ENCODE results near the gene USP24.

The USP24 gene

DNA sequence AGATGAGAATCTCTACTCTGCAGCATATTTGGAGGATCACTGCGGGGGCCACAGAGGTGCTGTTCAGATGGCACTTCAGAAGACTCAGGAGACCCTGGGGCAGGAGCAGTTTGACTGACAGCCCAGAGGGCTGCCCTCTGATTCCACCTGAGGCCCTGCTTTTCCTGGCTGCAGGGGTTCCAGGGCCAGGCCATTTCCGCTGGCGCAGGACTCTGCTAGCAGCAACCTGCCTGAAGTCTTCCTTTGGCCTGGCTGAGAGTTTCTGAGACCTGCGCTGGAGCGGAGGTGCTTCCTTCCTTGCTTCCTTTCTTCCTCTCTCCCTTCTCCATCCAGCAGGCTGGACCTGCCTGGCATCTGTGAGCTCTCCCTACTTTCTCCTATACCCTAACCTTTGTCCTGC is 164.0 kb downstream of the USP24 start:
- DNase-seq: no peak

DNA sequence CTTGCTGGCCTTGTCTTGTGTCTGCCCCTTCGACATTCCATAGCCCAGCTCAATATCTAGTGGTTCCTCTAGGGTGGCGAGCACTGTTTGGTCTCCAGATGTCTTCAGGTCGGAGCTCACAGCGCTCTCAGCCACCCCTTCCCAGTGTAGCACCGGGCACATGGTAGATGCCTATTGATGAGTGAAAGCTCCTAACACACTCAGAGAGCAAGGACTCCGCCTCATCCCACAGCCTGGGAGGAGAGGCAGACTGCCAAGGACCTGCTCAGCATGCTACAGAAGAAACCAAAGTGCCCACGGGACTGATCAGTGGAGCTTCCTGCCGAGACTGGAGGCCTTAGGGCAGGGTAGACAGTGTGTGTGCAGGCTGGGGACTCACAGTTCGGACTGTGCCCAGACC is 164.9 kb downstream of the USP24 start:
- no peak for DNase-seq

DNA sequence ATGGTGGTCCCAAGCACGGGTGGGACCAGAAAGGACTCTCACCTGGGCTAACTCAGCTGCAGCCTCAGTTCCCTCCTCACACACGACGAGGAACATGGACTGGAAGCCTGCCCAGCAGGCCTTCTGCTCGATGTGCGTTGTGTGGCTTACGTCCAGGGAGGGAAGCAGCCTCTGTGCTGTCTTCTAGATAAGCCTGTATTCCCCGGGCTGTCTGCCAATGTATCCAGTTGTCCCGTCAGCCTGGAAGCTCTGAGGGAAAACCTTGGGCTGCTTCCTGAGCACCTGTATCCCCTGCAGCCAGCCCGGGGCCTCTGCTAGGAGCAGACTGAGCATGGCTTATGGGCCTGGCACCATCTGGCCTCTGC is 165.3 kb downstream of the USP24 start:
- DNase-seq: no peak

DNA sequence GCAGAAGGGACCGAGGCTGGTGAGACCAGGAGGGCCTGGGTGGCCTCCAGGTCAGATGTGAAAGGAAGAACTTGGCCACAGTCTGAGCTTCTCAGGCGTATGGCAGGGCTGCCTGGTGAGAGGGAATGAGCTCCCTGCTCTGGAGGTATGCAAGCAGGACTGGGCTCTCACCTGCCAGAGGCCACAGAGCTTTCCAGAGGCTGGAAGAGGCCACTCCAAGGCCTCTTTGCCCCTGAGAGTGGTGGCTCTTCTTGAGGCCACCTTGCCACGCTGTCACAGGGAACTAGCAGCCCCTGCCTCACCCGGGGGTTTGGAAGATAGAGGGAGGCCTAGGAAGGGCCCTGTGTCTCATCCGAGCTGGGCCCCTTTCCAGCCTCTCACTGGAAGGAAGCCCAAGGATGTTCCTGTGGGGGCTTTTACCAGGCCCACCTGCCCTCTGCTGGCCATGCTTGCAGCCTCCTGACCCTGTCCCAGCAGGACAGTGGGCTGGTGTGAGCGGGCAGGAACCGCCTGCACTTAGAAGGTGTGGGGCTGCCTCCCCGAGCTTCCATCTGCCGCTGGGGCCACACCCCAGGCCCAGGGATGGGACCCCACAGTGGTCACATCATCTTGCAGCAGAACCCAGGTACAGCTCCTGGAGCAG is 165.8 kb downstream of the USP24 start:
- no peak for DNase-seq

DNA sequence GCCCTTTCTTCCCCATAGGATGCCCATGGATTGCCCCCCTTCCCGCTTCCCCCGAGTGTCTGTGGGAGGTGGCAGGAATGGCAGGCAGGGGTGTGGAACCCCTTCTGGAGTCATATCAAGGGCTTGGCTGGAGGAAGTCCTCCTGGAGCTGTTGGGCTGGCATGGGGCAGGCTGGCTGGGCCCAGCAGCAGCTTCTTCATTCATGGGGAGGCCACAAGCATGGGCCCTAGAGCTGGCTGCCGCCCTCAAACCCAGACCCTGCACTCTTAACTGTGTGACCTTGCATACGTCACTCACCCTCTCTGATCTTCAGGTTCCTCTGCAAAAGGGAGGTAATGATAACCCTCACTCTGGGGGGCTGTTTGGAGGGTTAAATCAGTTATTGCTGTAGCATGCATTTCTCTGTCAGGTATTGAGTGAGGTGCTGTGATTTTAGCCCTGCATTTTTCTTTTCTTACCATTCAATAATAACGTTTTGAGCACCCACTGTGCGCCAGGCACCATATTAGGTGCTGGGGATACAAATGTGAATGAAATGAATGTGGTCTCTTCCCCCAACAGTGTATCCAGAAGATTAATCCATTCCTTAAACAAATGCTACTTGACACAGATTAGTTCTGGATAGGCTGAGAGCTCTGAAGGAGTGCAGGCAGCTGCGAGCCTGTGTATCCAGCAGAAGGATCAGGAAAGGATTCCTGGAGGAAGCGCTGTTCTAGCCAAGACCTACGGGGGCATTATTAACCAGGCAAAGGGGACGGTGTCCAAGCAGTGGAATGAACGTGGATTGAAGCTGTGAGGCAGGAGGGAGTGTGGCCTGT is 166.5 kb downstream of the USP24 start:
- DNase-seq: no peak

DNA sequence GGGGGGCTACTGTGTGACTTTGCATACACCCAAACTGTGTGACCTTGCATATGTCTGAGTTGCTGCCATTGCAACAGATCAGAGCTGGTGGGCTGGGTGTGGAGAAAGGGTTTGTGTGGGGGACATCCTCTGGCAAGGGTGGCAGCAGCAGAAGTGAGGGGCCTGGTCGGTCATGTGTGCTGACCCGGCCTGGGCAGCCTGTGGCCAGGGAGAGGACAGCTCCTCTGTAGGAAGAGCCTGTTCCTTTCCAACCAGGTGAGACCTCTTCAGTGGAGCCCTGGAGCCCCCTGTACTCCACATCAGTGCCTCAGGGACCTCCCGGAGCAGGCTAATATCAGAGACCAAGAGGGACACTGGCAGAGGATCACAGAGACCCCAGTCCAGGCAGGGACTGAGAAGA is 167.6 kb downstream of the USP24 start:
- DNase-seq: no peak

DNA sequence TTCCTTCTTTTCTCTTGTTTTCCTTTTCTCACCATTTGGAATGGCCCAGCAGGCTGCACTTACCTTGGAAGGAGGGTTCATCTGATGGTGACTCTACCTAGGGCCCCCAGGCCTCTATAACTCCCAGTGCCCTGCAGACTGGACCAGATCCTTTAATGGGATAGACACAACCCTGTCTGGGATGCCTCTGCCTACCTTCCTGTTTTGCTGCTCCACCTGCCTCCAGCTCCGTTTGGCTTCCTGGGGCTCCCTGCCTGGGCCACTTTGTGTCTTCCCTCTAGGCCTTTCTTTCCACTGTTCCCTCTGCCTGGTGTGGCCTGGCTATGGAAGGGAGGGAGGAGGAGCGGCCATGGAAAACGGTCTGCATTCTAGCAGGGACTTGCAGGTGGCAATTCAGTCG is 168.3 kb downstream of the USP24 start:
- DNase-seq: no peak

DNA sequence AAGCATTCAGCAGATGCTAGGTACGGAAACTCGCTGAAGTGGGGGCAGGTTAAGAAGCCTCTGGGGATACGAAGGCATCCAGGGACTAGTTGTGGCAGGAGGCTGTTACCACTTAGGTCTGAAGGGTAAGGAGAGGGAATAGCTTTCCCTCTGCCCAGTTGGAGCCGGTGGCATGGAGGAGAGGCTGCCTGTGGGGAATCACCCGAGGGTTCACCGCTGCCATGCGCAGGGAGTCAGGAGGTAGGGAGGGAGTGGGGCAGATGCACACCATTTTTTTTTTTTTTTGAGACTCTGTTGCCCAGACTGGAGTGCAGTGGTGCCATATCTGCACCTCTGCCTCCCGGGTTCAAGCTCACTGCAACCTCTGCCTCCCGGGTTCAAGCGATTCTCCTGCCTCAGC is 169.7 kb downstream of the USP24 start:
- DNase-seq: no peak

DNA sequence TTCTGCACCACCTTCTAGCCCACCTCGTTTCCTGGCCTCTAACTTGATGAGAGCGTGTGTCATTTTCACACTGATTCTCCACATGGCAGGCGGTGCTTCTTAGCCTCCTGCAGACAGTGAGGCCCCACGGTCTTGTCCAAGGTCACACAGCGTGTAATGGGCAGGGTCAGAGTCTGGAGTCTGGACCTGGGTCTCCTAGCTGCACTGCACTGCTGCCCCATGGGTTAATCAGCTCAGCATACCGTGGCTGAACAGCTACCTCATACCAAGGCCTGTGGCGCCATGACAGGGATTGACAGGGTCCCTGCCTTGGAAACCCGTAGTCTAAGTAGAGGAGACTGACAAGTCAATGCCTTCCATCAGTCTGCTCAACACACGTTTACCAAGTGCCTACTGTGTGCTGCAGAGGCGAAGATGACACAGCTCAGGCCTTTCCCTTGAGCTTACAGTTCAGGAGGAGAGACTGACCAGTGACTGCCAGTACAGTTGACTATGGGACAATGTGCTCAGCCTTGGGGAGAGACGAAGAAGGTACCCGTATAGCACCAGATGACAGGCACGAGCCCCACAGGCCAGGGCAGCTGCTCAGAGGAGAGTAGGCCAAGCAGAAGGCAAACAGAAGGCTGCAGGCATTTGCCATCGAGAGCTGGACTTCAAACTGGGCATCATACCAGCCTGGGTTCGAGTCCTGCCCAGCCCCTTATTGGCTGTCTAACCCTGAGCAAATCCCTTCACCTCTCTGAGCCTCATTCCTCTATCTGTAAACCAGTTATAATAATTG is 170.4 kb downstream of the USP24 start:
- no peak for DNase-seq

DNA sequence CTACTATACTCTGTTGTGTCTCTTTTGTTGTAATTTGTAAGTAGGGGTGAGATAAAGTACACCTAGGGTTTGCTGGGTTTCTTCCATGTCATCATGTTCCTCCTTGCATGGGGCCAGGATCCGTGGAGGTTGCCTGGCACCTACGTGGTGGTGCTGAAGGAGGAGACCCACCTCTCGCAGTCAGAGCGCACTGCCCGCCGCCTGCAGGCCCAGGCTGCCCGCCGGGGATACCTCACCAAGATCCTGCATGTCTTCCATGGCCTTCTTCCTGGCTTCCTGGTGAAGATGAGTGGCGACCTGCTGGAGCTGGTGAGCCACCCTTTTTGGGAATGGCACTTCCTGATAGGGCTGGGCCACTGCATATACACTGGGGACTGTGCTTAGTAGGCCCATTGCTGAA is 171.4 kb downstream of the USP24 start:
- DNase-seq: no peak

DNA sequence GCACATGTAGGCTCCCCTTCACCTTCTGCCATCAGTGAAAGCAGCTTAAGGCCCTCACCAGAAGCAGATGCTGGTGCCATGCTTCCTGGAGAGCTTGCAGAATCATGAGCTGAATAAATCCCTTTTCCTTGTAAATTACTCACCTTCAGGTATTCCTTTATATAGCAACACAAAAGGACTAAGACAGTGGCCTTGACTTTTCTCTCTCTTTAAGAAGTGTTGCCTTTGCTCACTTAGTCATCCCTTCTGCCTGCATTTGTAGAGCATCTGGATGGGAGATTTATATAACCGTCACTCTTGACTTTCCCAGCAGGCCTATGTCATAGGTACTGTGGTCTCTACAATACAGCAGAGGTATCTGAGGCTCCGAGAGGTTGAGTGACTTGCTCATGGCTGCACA is 172.2 kb downstream of the USP24 start:
- DNase-seq: no peak

DNA sequence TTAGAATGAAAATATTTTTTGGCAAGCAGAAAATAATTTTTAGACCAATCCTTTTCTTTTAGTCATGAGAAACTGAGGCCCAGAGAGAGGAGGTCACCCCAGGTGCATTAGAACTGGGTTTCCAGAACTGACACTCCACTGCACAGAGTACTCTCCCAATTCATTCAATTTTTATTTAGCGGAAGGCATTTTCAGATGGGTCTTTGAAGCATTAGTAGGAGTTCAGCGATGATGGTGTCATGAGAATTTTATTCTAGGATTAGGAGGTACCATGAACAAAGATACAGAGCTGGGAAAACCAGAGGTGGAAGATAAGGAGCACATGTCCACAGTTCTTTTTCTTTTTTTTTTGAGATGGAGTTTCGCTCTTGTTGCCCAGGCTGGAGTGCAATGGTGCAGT is 173.6 kb downstream of the USP24 start:
- DNase-seq: no peak

DNA sequence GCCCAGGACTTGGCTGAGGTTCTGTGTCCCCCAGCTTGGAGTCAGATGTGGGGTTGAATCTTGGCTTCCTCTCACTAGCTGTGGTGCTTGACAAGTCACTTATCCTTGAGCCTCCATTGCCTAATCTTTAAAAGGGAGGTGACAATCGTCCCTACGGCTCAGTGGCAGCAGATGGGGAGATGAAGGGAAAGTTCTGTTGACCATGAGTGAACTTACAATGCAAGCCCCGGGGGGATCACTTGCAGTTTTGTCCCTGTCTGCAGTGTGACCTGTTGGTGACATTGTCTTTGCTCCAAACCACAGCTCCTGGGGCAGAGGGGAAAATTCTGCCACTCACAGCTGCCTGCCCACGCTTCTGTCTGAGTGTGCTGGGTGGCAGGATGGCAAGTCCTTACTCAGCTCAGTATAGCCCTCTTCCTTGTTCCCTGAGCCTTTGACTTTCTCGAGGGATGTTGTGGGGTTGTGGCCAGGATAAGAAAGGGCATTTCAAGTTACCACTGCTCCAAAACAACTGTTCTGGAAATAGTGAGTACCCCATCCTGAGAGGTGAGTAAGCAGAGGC is 174.2 kb downstream of the USP24 start:
- no peak for DNase-seq

DNA sequence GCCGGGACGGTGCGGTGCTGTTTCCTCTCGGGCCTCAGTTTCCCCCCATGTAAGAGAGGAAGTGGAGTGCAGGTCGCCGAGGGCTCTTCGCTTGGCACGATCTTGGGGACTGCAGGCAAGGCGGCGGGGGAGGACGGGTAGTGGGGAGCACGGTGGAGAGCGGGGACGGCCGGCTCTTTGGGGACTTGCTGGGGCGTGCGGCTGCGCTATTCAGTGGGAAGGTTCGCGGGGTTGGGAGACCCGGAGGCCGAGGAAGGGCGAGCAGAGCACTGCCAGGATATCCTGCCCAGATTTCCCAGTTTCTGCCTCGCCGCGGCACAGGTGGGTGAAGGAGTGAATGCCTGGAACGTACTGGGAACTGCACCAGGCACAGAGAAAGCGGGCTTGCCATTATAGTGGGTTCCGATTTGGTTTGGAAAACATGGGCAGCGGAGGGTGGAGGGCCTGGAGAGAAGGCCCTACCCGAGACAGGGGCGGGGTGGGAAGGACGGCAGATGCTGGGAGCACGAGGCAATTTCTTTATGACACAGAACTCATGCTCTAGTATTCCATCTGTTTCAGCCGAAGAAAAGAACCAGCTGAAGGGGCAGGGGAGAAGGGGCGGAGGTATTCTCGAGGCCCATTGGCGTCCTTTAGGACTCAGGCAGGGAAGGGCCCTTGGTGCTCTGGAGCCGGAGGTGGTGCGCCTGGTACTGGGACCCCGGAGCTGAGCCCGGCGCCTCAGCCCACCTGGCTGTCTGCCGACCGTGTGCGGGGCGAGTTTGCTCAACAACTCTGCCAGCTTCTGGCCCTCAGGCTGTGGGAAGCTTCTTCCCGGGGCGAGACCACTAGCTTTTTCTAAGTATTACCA is 174.9 kb downstream of the USP24 start:
- no peak for DNase-seq

DNA sequence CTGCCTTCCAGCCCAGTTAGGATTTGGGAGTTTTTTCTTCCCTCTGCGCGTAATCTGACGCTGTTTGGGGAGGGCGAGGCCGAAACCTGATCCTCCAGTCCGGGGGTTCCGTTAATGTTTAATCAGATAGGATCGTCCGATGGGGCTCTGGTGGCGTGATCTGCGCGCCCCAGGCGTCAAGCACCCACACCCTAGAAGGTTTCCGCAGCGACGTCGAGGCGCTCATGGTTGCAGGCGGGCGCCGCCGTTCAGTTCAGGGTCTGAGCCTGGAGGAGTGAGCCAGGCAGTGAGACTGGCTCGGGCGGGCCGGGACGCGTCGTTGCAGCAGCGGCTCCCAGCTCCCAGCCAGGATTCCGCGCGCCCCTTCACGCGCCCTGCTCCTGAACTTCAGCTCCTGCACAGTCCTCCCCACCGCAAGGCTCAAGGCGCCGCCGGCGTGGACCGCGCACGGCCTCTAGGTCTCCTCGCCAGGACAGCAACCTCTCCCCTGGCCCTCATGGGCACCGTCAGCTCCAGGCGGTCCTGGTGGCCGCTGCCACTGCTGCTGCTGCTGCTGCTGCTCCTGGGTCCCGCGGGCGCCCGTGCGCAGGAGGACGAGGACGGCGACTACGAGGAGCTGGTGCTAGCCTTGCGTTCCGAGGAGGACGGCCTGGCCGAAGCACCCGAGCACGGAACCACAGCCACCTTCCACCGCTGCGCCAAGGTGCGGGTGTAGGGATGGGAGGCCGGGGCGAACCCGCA is 175.7 kb downstream of the USP24 start, which contains the start of gene PCSK9:
PCSK9 (plus strand) TSS at position 207 of the 741 bp plus-strand sequence; CDS start at position 497, 290 bp downstream.
- no peak for DNase-seq

DNA sequence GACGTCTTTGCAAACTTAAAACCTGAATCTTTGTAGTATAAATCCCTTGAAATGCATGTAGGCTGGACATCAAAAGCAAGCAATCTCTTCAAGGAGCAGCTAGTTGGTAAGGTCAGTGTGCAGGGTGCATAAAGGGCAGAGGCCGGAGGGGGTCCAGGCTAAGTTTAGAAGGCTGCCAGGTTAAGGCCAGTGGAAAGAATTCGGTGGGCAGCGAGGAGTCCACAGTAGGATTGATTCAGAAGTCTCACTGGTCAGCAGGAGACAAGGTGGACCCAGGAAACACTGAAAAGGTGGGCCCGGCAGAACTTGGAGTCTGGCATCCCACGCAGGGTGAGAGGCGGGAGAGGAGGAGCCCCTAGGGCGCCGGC is 176.2 kb downstream of the USP24 start:
- DNase-seq: no peak

DNA sequence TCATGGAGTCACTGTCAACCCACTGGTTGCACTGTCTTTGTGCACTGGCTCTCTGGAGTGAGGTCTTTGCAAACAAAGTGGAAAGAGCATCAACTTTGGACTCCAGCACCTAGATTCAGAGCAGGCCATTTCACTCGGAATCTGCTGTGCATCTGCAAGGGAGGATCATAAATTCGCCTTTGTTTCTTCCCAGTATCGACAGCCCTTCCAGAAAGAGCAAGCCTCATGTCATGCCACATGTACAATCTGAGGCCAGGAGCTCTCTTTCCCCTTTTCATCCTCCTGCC is 176.7 kb downstream of the USP24 start:
- DNase-seq: no peak

DNA sequence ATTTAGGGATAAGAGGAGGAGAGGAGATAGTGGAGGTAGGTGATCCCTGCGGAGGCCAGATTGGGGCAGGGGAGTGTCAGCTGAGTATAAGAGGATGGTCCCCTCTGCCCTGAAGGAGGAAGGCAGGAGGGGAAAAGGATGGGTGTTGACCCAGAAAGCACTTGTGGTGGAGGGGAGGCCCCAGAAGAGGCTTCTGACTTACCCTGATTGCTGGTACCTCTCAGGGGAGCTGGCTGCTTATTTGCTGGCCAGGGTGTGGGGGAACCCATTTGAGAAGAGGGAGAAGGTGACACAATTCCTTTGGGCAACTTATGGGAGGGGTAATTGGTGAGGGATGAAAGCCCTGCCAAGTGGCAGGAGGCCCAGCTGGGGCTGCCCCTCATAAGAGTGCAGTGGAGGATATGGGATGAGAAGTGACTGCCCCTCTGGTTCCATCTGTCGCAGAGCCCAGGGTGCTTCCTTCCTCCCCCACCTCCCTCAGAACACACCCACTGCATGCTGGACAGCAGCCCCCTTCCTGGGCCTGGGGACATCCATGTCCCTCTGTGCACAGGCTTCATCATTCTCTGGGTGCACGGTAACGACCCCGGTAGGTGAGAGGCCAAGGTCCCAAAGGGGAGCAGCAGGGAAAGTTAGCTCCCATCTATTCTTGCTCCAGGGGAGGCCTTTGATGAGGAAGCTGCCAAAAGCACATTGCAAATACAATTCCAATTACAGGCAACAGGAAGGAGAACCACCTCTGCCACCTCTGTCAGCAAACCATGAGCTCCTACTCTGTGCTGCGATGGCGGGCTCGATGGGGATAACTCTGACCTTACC is 177.2 kb downstream of the USP24 start:
- DNase-seq: no peak

DNA sequence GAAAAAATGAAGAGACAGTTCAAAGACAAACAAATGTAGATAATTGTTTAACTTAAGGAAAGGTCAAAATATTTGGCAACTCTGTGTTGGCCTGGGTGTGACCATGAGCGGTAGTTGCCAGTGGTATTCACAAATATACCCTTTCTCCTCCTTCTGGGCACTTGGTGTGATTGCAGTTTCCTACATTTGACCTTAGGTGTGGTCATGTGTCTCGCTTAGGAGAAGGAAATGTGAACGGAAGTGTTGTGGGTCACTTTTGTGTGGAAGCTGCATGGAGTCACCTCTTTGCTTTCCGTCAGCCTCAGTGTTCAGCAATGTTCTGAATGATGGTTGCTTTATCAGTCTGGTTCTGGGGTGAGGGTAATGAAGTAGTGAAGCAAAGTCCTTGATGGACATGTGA is 179.3 kb downstream of the USP24 start:
- no peak for DNase-seq

DNA sequence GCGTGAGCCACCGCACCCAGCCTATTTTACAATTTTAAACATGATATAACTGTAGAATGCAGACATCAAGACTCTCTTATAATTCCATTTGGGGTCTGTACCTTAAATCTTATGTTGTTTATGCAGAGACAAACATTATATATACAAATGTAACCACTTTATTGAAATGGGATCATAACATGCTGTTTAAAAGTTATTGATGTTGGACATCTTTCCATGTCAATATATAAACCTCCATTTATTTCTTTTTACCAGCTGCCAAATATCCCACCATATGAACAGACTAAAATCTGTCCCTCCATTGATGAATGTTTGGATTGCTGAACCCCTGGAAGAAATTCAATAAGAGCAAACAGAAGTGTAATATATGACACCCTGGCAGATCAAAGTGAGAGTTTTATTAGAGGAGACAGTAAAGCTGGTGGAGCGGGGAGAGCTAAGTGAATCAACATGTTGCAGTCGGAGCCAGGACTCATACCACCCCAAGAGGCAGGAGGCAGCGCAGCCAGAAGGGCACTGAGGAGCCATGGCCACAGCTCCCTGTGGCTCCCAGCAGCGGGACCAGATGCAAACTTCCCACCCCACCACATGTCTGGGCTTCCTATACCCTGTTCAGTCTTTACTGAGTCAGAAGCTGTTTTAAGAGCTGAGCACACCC is 180.6 kb downstream of the USP24 start:
- DNase-seq: no peak

DNA sequence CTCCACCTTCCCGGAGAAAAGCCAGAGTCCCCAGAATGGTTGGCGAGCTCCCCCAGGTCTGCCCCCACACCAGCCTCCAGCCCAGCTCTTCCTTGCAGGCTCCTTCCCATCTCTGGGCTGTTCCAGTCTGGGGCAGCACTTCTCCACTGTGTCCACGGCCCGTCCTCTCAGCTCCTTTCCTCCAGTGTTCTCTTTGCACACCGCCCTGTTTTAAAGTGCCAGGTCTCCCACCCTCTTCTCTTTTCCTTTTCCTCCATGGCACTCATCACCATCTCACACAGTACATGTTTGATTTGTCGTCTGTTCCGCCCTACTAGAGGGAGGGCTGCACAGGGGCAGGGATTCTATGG is 181.9 kb downstream of the USP24 start:
- DNase-seq: no peak

Measured in stimulated activated CD4-positive, alpha-beta T cell treated with anti-CD3 and anti-CD28 coated beads, Interleukin-4, amount 100 ng/mL, for 1 hour (primary cell).